Neural cell (in vitro differentiated cells): ENCODE data around the gene SLC22A31.

Source experiments
- CTCF ChIP-seq: fragments of 450-650 bp; IDR thresholded peaks from 2 replicates; pipeline ENCODE4 v1.5.1; 2014; ENCODE audit warnings: antibody characterized with exemption, mild to moderate bottlenecking, moderate library complexity; ENCODE audit not compliant: poor library complexity, severe bottlenecking
- EP300 ChIP-seq: fragments of 450-650 bp; conservative IDR thresholded peaks from 2 replicates; pipeline ENCODE4 v1.6.1; 2014; ENCODE audit warnings: antibody characterized with exemption, mild to moderate bottlenecking, moderate library complexity; ENCODE audit not compliant: poor library complexity, severe bottlenecking
- MXI1 ChIP-seq: fragments of 450-650 bp; conservative IDR thresholded peaks from 2 replicates; pipeline ENCODE4 v1.6.1; 2014; ENCODE audit warnings: antibody characterized with exemption, mild to moderate bottlenecking; ENCODE audit not compliant: poor library complexity, severe bottlenecking
- POLR2AphosphoS5 ChIP-seq: IDR thresholded peaks from 2 replicates; pipeline ENCODE4 v1.6.1; 2012
- REST ChIP-seq: IDR thresholded peaks from 2 replicates; pipeline ENCODE4 v1.6.1; 2012; ENCODE audit warnings: borderline replicate concordance
- SMC3 ChIP-seq: fragments of 450-650 bp; conservative IDR thresholded peaks from 2 replicates; pipeline ENCODE4 v1.6.1; 2014; ENCODE audit warnings: antibody characterized with exemption, mild to moderate bottlenecking, moderate library complexity; ENCODE audit not compliant: poor library complexity

- TF ChIP-seq CTCF (no peak), REST (no peak), POLR2AphosphoS5 (no peak), EP300 (no peak), SMC3 (no peak), MXI1 (no peak)
These were observed 46.5 kb downstream of the SLC22A31 start for GRCh38 chr16:89153848-89154271.
